Gastrocnemius medialis (tissue), 4 donors: ENCODE data around the gene TTN. TPM values are rescaled to one million over a fixed set of nuclear protein-coding genes. Genes with fewer than 3 reads are reported as not detected.

Experiments
- ATAC-seq, 2 donors: fragments of 150-250 bp; one replicate each; pipeline ENCODE4 v1.9.1; 2016
- DNase-seq, 2 donors: peaks; one replicate each; pipeline ENCODE4 v3.0.0-alpha.2; 2019
- H3K27ac ChIP-seq, 4 donors: fragments of 200-600 bp; sonication (generic); 1 replicate in 1 of 4; 2 replicates in 3 of 4; pipeline ENCODE4 v1.5.1; 2016 to 2018; ENCODE audit warnings: mild to moderate bottlenecking in 2 of 4, moderate library complexity in 1 of 4
- H3K27me3 ChIP-seq, 3 donors: fragments of 200-600 bp; sonication (generic) in 2 of 3; 1 replicate in 1 of 3; 2 replicates in 2 of 3; pipeline versions ENCODE4 v1.5.1 to v1.6.0; 2016 to 2019; ENCODE audit warnings: mild to moderate bottlenecking in 1 of 3, moderate library complexity in 1 of 3
- H3K36me3 ChIP-seq, 2 donors: fragments of 200-600 bp; sonication (generic) in 1 of 2; one replicate each; pipeline ENCODE4 v1.5.1; 2017 to 2018
- H3K4me1 ChIP-seq, 2 donors: fragments of 200-600 bp; sonication (generic) in 1 of 2; one replicate each; pipeline ENCODE4 v1.5.1; 2016 to 2017; ENCODE audit warnings: mild to moderate bottlenecking in 2 of 2
- H3K4me3 ChIP-seq, 4 donors: fragments of 200-600 bp; sonication (generic) in 3 of 4; 1 replicate in 1 of 4; 2 replicates in 3 of 4; pipeline ENCODE4 v1.5.1; 2016 to 2019; ENCODE audit warnings: mild to moderate bottlenecking in 2 of 4
- H3K9me3 ChIP-seq, 3 donors: fragments of 200-600 bp; sonication (generic) in 2 of 3; 1 replicate in 1 of 3; 2 replicates in 2 of 3; pipeline ENCODE4 v1.5.1; 2016 to 2019
- POLR2A ChIP-seq, 2 donors: fragments of 450-650 bp; IDR thresholded peaks; one replicate each; pipeline ENCODE4 v1.6.1; 2017; ENCODE audit warnings: antibody characterized with exemption in 2 of 2, mild to moderate bottlenecking in 2 of 2, moderate library complexity in 2 of 2
- in situ Hi-C, 4 donors: fragments of 200-750 bp; cut with MboI; loops; one replicate each; pipeline versions ENCODE4 v1.15.0 to v1.8.0; 2017; ENCODE audit warnings: low sequenced_read_pairs in 4 of 4
- intact Hi-C: fragments of 100-400 bp; cut with DNase I; formaldehyde crosslinking; loops from one replicate; pipeline ENCODE4 v1.15.1; 2023; ENCODE audit warnings: low total_unique reads
- total RNA-seq, 4 donors: library from RNA; depleted of rRNA; stranded (reverse); fragments of >200 nt; gene quantifications; one replicate each; pipeline versions ENCODE4 v1.1.0 to v1.2.3, GENCODE V29; 2016
- TF ChIP-seq, protein P1 (sequence below), 5 experiments: fragments of 450-650 bp in 3 of 5; fragments of 200-600 bp in 2 of 5; sonication (generic) in 2 of 5; IDR thresholded peaks in 4 of 5; conservative IDR thresholded peaks in 1 of 5; 1 replicate in 4 of 5; 2 replicates in 1 of 5; pipeline ENCODE4 v1.5.1; 2016 to 2019; ENCODE audit warnings: antibody characterized with exemption in 5 of 5, mild to moderate bottlenecking in 3 of 5, moderate library complexity in 3 of 5

Gene TTN
- total RNA-seq, 4 donors from 2014 or later = 4,552 to 9,701 (median 7,268) TPM

DNA sequence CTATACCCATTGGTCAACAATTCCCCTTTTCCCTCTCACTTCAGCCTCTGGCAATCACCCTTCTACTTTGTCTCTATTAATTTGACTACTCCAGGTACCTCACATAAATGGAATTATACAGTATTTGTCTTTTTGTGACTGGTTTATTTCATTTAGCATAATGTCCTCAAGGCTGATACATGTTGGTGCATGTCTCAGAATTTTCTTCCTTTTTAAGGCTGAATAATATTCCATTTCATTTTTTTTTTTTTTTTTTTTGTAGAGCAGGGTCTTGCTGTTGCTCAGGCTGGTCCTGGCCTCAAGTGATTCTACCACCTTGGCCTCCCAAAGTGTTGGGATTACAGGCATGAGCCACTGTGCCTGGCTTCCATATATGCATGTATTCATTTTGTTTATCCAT is 330.7 kb downstream of the TTN start:
- in situ Hi-C loops (no loop called here), intact Hi-C loops (no loop called here)
- no peaks in the 10 kb centered on the region for H3K9me3 ChIP-seq
- DNase-seq (no peak), ATAC-seq (no peak)
- no peaks in the 10 kb centered on the region for H3K27me3 ChIP-seq
- no peak overlapping the region for H3K4me3 ChIP-seq
- H3K27ac ChIP-seq = no peak overlapping the region
- peaks cover 14 to 19% of the 10 kb centered on the region in 2 donors for H3K4me1 ChIP-seq
- TF ChIP-seq POLR2A (IDR thresholded peaks at IDR 0.05) = no peak
- TF ChIP-seq, protein P1, sequence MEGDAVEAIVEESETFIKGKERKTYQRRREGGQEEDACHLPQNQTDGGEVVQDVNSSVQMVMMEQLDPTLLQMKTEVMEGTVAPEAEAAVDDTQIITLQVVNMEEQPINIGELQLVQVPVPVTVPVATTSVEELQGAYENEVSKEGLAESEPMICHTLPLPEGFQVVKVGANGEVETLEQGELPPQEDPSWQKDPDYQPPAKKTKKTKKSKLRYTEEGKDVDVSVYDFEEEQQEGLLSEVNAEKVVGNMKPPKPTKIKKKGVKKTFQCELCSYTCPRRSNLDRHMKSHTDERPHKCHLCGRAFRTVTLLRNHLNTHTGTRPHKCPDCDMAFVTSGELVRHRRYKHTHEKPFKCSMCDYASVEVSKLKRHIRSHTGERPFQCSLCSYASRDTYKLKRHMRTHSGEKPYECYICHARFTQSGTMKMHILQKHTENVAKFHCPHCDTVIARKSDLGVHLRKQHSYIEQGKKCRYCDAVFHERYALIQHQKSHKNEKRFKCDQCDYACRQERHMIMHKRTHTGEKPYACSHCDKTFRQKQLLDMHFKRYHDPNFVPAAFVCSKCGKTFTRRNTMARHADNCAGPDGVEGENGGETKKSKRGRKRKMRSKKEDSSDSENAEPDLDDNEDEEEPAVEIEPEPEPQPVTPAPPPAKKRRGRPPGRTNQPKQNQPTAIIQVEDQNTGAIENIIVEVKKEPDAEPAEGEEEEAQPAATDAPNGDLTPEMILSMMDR (IDR thresholded peaks at IDR 0.05 in 4 of 5, conservative IDR thresholded peaks at IDR 0.05 in 1 of 5) = no peak
- no peaks in the 10 kb centered on the region for H3K36me3 ChIP-seq

Other genes starting within 250 kb of the TTN start
- gene CCDC141, start 242.7 kb upstream of the TTN start, total RNA-seq = 1 to 10 TPM in 3 of 4 donors, under 1 TPM in 1; 0.85 to 4.3 (median 2.2) TPM